Heart right ventricle (tissue), 16 donors: ENCODE measurements around the gene ARAP2. TPM values are rescaled to one million over a fixed set of nuclear protein-coding genes. Genes with fewer than 3 reads are reported as not detected.

Source experiments
- ATAC-seq, 8 donors: fragments of 200-7000 bp; cut with Tn5 transposase; one replicate each; pipeline ENCODE4 v1.9.1; 2020; ENCODE audit warnings: mild to moderate bottlenecking in 8 of 8, moderate library complexity in 8 of 8, moderate number of reproducible peaks in 1 of 8
- DNase-seq, 2 donors: peaks; one replicate each; pipeline ENCODE4 v3.0.0-alpha.2; 2020
- H3K27ac ChIP-seq, 10 donors: fragments of 200-600 bp; sonication (generic) in 2 of 10; one replicate each; pipeline versions ENCODE4 v1.5.0 to v1.8.0; 2020 to 2022; ENCODE audit warnings: mild to moderate bottlenecking in 3 of 10
- H3K27me3 ChIP-seq, 7 donors: fragments of 200-600 bp; one replicate each; pipeline ENCODE4 v1.8.0; 2021 to 2022; ENCODE audit warnings: mild to moderate bottlenecking in 2 of 7
- H3K36me3 ChIP-seq, 9 donors: fragments of 200-600 bp; sonication (generic) in 1 of 9; one replicate each; pipeline versions ENCODE4 v1.5.0 to v1.8.0; 2020 to 2022; ENCODE audit warnings: mild to moderate bottlenecking in 2 of 9
- H3K4me1 ChIP-seq, 9 donors: fragments of 200-600 bp; sonication (generic) in 1 of 9; one replicate each; pipeline versions ENCODE4 v1.5.0 to v1.8.0; 2020 to 2022; ENCODE audit warnings: mild to moderate bottlenecking in 4 of 9
- H3K4me3 ChIP-seq, 10 donors: fragments of 200-600 bp; sonication (generic) in 2 of 10; one replicate each; pipeline versions ENCODE4 v1.5.0 to v1.8.0; 2020 to 2022; ENCODE audit warnings: mild to moderate bottlenecking in 7 of 10, moderate library complexity in 2 of 10
- H3K9me3 ChIP-seq, 11 donors: fragments of 200-600 bp in 10 of 11; sonication (generic) in 2 of 11; one replicate each; pipeline versions ENCODE4 v1.5.0 to v1.8.0; 2013 to 2022; ENCODE audit warnings: mild to moderate bottlenecking in 2 of 11, control low read depth in 1 of 11, moderate library complexity in 1 of 11
- WGBS, 2 donors: extraction: QIAGEN DNeasy Blood & Tissue Kit; methylation state at CpG; one replicate each; pipeline ENCODE4 v1.1.7; 2013; ENCODE audit warnings: inconsistent platforms in 1 of 2; 5-methylcytosine and 5-hydroxymethylcytosine counted together
- intact Hi-C, 10 donors: fragments of 100-400 bp; cut with DNase I; formaldehyde crosslinking; loops; one replicate each; pipeline versions ENCODE4 v1.11.1 to v1.14.2; 2022
- polyA plus RNA-seq, 2 donors: library from polyadenylated mRNA; stranded (reverse); fragments of 200-250 nt; gene quantifications; one replicate each; pipeline ENCODE4 v1.2.3, GENCODE V29; 2013
- total RNA-seq, 10 donors: library from RNA; stranded (reverse); fragmentation: NEBNext Ultra II Directional in 3 of 10; extraction: Animal tissue kit (Norgen Biotek cat#: 25700) in 3 of 10; gene quantifications; one replicate each; pipeline versions ENCODE4 v1.2.1 to v1.2.4, GENCODE V29; 2021 to 2023
- TF ChIP-seq, protein P1 (sequence below), 9 donors: fragments of 200-600 bp; sonication (generic) in 2 of 9; IDR thresholded peaks; one replicate each; pipeline versions ENCODE4 v1.5.0 to v1.8.0; 2021 to 2022; ENCODE audit warnings: antibody characterized with exemption in 9 of 9, mild to moderate bottlenecking in 5 of 9, moderate library complexity in 1 of 9
- donor health status: Arrhythmogenic right ventricular cardiomyopathy.
- donor health status: ischemic (EF 13 %, LVEDD 7.1; RV severe dilation, severe dysfunction).
- donor health status: healthy with polysubstance abuse.
- donor health status: DM: no; HTN: yes; CAD: no.
- donor health status: DM: no; HTN: no; CAD: no.
- donor health status: ischemic (EF 25% LVEDD 6.9; RV normal size, moderate dysfunction).
- donor health status: ischemic (EF 25% LVEDD 5.7; RV mildly dilated, moderate dysfunction).
- donor health status: healthy.
- donor health status: DM: yes; HTN: yes; CAD: no.
- donor health status: Ischemic cardiomyopathy.
- donor health status: ischemic (EF 35%, LVEDD 5.7; RV mildly dilated, moderate dysfunction).
- donor health status: nonischemic (EF 11% LVEDD 7.7; RV severe dilation, severe dysfunction).
- donor health status: DM: yes; HTN: yes; CAD: no.
- donor health status: PGD.
- donor health status: ischemic (EF 29% LVEDD 5.4; RV normal size, mild dysfunction).
- donor health status: nonischemic (EF 23%, LVEDD 6.1; RV moderate dilation, normal function).

ARAP2 gene
- total and polyA plus RNA-seq, 12 donors = 0.19 to 6.9 (median 2.5) TPM

DNA sequence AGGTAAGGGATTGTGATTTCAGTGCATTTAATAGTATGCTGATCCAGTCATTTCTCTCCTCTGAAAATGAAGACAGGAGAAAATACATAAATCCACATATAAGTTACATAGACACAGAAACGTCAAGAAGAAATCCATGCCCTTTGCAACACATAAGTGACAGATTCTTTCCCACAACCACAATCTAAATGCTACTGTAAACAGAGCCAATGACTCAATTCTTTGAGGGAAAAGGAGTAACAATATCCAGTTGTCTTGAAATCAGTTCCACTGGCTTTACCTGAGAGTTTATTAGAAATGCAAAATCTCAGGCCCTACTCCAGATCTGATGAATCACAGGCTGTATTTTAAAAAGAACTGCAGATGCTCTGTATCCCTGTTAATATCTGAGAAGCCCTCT is 66.4 kb downstream of the ARAP2 start:
- DNase-seq = no peak
- Histone ChIP-seq H3K27ac (no peak overlapping the region), H3K9me3 (no peaks in the 10 kb centered on the region), H3K4me3 (no peak overlapping the region), H3K27me3 (no peaks in the 10 kb centered on the region), H3K36me3 (peaks cover 0 to 17% (median 0%) of the 10 kb centered on the region in 9 donors), H3K4me1 (no peaks in the 10 kb centered on the region)
- intact Hi-C loops = no loop called here
- TF ChIP-seq, protein P1, sequence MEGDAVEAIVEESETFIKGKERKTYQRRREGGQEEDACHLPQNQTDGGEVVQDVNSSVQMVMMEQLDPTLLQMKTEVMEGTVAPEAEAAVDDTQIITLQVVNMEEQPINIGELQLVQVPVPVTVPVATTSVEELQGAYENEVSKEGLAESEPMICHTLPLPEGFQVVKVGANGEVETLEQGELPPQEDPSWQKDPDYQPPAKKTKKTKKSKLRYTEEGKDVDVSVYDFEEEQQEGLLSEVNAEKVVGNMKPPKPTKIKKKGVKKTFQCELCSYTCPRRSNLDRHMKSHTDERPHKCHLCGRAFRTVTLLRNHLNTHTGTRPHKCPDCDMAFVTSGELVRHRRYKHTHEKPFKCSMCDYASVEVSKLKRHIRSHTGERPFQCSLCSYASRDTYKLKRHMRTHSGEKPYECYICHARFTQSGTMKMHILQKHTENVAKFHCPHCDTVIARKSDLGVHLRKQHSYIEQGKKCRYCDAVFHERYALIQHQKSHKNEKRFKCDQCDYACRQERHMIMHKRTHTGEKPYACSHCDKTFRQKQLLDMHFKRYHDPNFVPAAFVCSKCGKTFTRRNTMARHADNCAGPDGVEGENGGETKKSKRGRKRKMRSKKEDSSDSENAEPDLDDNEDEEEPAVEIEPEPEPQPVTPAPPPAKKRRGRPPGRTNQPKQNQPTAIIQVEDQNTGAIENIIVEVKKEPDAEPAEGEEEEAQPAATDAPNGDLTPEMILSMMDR (IDR thresholded peaks at IDR 0.05) = no peak
- WGBS, 2 donors = 73 to 80% methylated on average over 1 of the region's 1 CpG
- no peak for ATAC-seq

DNA sequence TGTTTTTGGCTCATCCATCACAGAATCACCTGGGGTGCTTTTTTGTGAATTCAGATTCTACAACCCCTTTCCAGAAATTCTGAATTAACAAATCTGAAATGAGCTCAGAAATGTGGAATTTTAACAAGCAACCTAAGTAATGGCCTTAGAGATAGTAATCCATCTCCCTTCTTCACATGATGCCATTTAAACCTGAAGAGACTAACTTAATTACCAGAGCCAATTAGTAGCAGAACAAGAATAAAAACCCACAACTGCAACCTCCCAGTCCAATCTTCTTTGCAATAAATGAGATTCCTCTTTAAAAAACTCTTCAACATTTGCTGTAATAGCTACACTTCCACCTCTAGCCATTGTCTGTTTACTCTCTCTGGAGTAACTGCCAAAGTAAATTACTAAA is 69.7 kb downstream of the ARAP2 start:
- DNase-seq (no peak), ATAC-seq (no peak)
- intact Hi-C loops = no loop called here
- Histone ChIP-seq H3K36me3 (peaks cover 0 to 17% (median 0%) of the 10 kb centered on the region in 9 donors), H3K27ac (no peak overlapping the region), H3K4me3 (no peak overlapping the region), H3K9me3 (no peaks in the 10 kb centered on the region), H3K4me1 (no peaks in the 10 kb centered on the region), H3K27me3 (no peaks in the 10 kb centered on the region)
- TF ChIP-seq, protein P1 (IDR thresholded peaks at IDR 0.05) = no peak

DNA sequence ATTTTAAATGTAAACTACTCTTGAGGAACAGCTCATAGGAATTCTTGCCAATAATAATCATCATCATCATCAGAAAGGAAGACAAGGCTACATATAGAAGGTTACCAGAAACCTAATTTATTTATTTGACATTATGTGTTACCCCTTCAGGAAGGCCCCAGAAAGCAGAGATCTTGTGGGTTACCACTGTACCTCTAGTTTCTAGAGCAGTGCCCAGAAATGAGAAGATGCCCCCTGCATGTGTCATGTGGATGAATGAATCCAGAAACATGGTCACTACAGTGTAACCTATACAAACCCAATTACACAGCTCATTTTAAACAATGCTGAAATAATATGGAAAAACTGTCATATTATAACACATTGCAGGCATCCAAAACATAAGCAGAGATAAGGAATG is 70.4 kb downstream of the ARAP2 start:
- no peak overlapping the region for H3K27ac ChIP-seq
- H3K27me3 ChIP-seq = no peaks in the 10 kb centered on the region
- ATAC-seq = no peak
- DNase-seq = no peak
- H3K4me1 ChIP-seq = no peaks in the 10 kb centered on the region
- intact Hi-C loops = no loop called here
- TF ChIP-seq, protein P1 (IDR thresholded peaks at IDR 0.05) = no peak
- H3K36me3 ChIP-seq = peaks cover 0 to 17% (median 0%) of the 10 kb centered on the region in 9 donors
- no peaks in the 10 kb centered on the region for H3K9me3 ChIP-seq
- no peak overlapping the region for H3K4me3 ChIP-seq

DNA sequence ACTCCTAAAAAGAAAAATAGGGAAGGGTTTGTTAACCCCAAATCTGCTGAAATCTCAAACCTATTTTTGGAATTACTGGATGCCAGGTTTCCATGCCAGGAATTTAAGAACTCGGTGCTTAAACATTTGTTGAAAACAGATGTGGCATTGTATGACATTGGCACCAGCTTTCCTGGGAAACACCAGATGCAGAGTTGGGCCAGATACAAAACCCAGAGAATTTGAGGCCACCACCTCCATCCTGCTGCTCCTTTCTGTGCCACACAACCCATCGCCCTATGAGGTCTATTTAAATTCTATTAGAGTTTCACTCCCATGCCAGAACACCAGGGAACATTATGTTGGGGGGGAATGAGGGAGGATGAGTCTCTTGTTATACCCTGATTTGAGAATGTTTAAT is 71.7 kb downstream of the ARAP2 start:
- H3K9me3 ChIP-seq = no peaks in the 10 kb centered on the region
- intact Hi-C loops = no loop called here

More for the DNA sequence above, 71.7 kb downstream of the ARAP2 start:
- ATAC-seq (no peak), DNase-seq (no peak)
- no peaks in the 10 kb centered on the region for H3K4me1 ChIP-seq
- H3K27me3 ChIP-seq = no peaks in the 10 kb centered on the region
- H3K27ac ChIP-seq = no peak overlapping the region
- TF ChIP-seq, protein P1 (IDR thresholded peaks at IDR 0.05) = no peak
- H3K36me3 ChIP-seq = peaks cover 0 to 17% (median 0%) of the 10 kb centered on the region in 9 donors
- H3K4me3 ChIP-seq = no peak overlapping the region
- WGBS, 2 donors = 54 to 60% methylated on average over 2 of the region's 2 CpGs
